ENCODE results near the gene DNAJC18. TPM values are rescaled to one million over a fixed set of nuclear protein-coding genes. Genes with fewer than 3 reads are reported as not detected.

Gene DNAJC18
- total and polyA plus RNA-seq, 8 donors = 10.0 to 40.2 (median 28.8) TPM

GRCh38 chr5:139451878-139452660 is 12.7 kb upstream of the DNAJC18 start:
- Histone ChIP-seq H3K27me3 (no peaks in the 10 kb centered on the region), H3K9me3 (no peaks in the 10 kb centered on the region), H3K4me1 (no peaks in the 10 kb centered on the region), H3K4me3 (no peak overlapping the region), H3K27ac (no peak overlapping the region), H3K36me3 (peaks cover 0 to 6% of the 10 kb centered on the region in 2 donors)
- DNase-seq (no peak), ATAC-seq (no peak)
- intact Hi-C loops (cut with DNase I) = no loop called here
- no peak for TF ChIP-seq CTCF (IDR thresholded peaks at IDR 0.05)

GRCh38 chr5:139451176-139451575 is 11.9 kb upstream of the DNAJC18 start:
- TF ChIP-seq CTCF (IDR thresholded peaks at IDR 0.05) = no peak
- ATAC-seq = no peak
- Histone ChIP-seq H3K27me3 (no peaks in the 10 kb centered on the region), H3K27ac (no peak overlapping the region), H3K4me3 (no peak overlapping the region), H3K36me3 (peaks cover 0 to 6% of the 10 kb centered on the region in 2 donors), H3K9me3 (no peaks in the 10 kb centered on the region), H3K4me1 (no peaks in the 10 kb centered on the region)
- no peak for DNase-seq
- intact Hi-C loops (cut with DNase I) = no loop called here

- peaks cover 0 to 10% of the 10 kb centered on the region in 2 donors for H3K4me1 ChIP-seq
- no peak overlapping the region for H3K27ac ChIP-seq
- H3K4me3 ChIP-seq = no peak overlapping the region
- H3K36me3 ChIP-seq = peaks cover 0 to 6% of the 10 kb centered on the region in 2 donors
- no peaks in the 10 kb centered on the region for H3K9me3 ChIP-seq
- intact Hi-C loops (cut with DNase I) = no loop called here
- ATAC-seq (no peak), DNase-seq (no peak)
- no peaks in the 10 kb centered on the region for H3K27me3 ChIP-seq
- TF ChIP-seq CTCF (IDR thresholded peaks at IDR 0.05) = no peak
These were observed 7.8 kb upstream of the DNAJC18 start for GRCh38 chr5:139446956-139447779.

GRCh38 chr5:139445325-139446170 is 6.2 kb upstream of the DNAJC18 start:
- peaks cover 0 to 6% of the 10 kb centered on the region in 2 donors for H3K36me3 ChIP-seq
- no peak overlapping the region for H3K27ac ChIP-seq
- ATAC-seq = peak; percentile 67
- peak in 1 of 4 donors; percentile 44 for DNase-seq
- TF ChIP-seq CTCF (IDR thresholded peaks at IDR 0.05) = no peak
- H3K4me3 ChIP-seq = no peak overlapping the region
- intact Hi-C loops (cut with DNase I) = no loop called here
- no peaks in the 10 kb centered on the region for H3K9me3 ChIP-seq
- peaks cover 0 to 10% of the 10 kb centered on the region in 2 donors for H3K4me1 ChIP-seq
- H3K27me3 ChIP-seq = no peaks in the 10 kb centered on the region
